H1 (cell line): Measurements from ENCODE around the gene SASS6.

Experiments
- BRCA1 ChIP-seq: IDR thresholded peaks from 2 replicates; pipeline ENCODE4 v1.6.1; 2012; ENCODE audit warnings: low read depth, low read length, improper control_type of control experiment
- CEBPB ChIP-seq: IDR thresholded peaks from 2 replicates; pipeline ENCODE4 v1.6.1; 2012; ENCODE audit warnings: low read depth, low read length
- CHD2 ChIP-seq: IDR thresholded peaks from 2 replicates; pipeline ENCODE4 v1.6.1; 2012; ENCODE audit warnings: low read length, improper control_type of control experiment
- EP300 ChIP-seq, 2 experiments: IDR thresholded peaks; 1 replicate in 1 of 2; 2 replicates in 1 of 2; pipeline ENCODE4 v1.6.1; 2011 to 2012; ENCODE audit warnings: low read depth in 2 of 2, low read length in 2 of 2, mild to moderate bottlenecking in 2 of 2, borderline replicate concordance in 1 of 2, inconsistent platforms in 1 of 2, moderate library complexity in 1 of 2
- JUND ChIP-seq: IDR thresholded peaks from 2 replicates; pipeline ENCODE4 v1.6.1; 2011; ENCODE audit warnings: mild to moderate bottlenecking, improper control_type of control experiment, low read length
- MAFK ChIP-seq: IDR thresholded peaks from 2 replicates; pipeline ENCODE4 v1.6.1; 2012; ENCODE audit warnings: low read depth, mild to moderate bottlenecking, improper control_type of control experiment, low read length
- POLR2A ChIP-seq, 2 experiments: IDR thresholded peaks; 1 replicate in 1 of 2; 2 replicates in 1 of 2; pipeline ENCODE4 v1.6.1; 2011; ENCODE audit warnings: low read depth in 2 of 2, low read length in 2 of 2, mild to moderate bottlenecking in 2 of 2; ENCODE audit errors: control extremely low read depth in 1 of 2
- POLR2AphosphoS5 ChIP-seq: IDR thresholded peaks from 2 replicates; pipeline ENCODE4 v1.6.1; 2011; ENCODE audit warnings: low read depth, low read length
- RXRA ChIP-seq: IDR thresholded peaks from 2 replicates; pipeline ENCODE4 v1.6.1; 2011; ENCODE audit warnings: low read depth, mild to moderate bottlenecking, low read length, moderate library complexity; ENCODE audit not compliant: insufficient read depth
- SRF ChIP-seq: IDR thresholded peaks from 2 replicates; pipeline ENCODE4 v1.6.1; 2011; ENCODE audit warnings: mild to moderate bottlenecking, low read depth, low read length, moderate library complexity
- TF ChIP-seq, protein P1 (sequence below), 3 experiments: IDR thresholded peaks; 1 replicate in 2 of 3; 2 replicates in 1 of 3; pipeline versions ENCODE4 v1.5.1 to v1.6.1; 2011; ENCODE audit warnings: low read length in 3 of 3, mild to moderate bottlenecking in 3 of 3, inconsistent platforms in 2 of 3, low read depth in 1 of 3, moderate library complexity in 1 of 3; ENCODE audit not compliant: insufficient read depth in 1 of 3; ENCODE audit errors: control extremely low read depth in 1 of 3
- TF ChIP-seq, protein P2 (sequence below): IDR thresholded peaks from 2 replicates; pipeline ENCODE4 v1.6.1; 2011; ENCODE audit warnings: low read depth, mild to moderate bottlenecking, low read length; ENCODE audit not compliant: insufficient read depth

DNA sequence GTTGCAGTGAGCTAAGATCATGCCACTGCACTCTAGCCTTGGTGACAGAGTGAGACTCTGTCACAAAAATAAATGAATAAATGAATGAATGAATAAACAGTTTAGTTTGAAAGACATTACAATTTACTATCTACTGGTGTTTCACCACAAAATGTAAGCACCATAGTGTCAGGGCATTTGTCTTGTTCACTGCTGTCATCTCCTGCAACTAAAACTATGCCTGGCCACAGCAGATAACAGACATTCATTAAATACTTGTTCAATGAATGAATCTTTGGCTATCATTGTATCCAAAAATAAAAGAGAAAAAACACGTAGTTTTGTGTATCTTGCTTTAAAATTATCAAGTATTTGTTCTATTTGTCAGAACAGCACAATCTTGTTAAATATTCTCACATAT, 32.5 kb downstream of the SASS6 start:
- TF ChIP-seq, protein P1, sequence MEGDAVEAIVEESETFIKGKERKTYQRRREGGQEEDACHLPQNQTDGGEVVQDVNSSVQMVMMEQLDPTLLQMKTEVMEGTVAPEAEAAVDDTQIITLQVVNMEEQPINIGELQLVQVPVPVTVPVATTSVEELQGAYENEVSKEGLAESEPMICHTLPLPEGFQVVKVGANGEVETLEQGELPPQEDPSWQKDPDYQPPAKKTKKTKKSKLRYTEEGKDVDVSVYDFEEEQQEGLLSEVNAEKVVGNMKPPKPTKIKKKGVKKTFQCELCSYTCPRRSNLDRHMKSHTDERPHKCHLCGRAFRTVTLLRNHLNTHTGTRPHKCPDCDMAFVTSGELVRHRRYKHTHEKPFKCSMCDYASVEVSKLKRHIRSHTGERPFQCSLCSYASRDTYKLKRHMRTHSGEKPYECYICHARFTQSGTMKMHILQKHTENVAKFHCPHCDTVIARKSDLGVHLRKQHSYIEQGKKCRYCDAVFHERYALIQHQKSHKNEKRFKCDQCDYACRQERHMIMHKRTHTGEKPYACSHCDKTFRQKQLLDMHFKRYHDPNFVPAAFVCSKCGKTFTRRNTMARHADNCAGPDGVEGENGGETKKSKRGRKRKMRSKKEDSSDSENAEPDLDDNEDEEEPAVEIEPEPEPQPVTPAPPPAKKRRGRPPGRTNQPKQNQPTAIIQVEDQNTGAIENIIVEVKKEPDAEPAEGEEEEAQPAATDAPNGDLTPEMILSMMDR (IDR thresholded peaks at IDR 0.05; ENCODE audit: control extremely low read depth in 1 of 3, insufficient read depth in 1 of 3, low read depth in 1 of 3, low read length in 3 of 3): no peak
- TF ChIP-seq MAFK (no peak), BRCA1 (no peak), RXRA (no peak), EP300 (IDR thresholded peaks at IDR 0.05; ENCODE audit: borderline replicate concordance in 1 of 2, low read depth in 2 of 2, low read length in 2 of 2) (no peak), SRF (no peak), POLR2A (IDR thresholded peaks at IDR 0.05; ENCODE audit: control extremely low read depth in 1 of 2, low read depth in 2 of 2, low read length in 2 of 2) (no peak), CHD2 (no peak), CEBPB (no peak), POLR2AphosphoS5 (no peak), JUND (no peak)
- TF ChIP-seq, protein P2, sequence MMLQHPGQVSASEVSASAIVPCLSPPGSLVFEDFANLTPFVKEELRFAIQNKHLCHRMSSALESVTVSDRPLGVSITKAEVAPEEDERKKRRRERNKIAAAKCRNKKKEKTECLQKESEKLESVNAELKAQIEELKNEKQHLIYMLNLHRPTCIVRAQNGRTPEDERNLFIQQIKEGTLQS: no peak
